ENCODE data around the gene GGTLC3.
"Not testable (repeated sequence)": the region's sequence is repeated elsewhere in the genome, so short reads cannot be mapped to it uniquely, and the experiment has no call there.

GGTLC3 gene

DNA sequence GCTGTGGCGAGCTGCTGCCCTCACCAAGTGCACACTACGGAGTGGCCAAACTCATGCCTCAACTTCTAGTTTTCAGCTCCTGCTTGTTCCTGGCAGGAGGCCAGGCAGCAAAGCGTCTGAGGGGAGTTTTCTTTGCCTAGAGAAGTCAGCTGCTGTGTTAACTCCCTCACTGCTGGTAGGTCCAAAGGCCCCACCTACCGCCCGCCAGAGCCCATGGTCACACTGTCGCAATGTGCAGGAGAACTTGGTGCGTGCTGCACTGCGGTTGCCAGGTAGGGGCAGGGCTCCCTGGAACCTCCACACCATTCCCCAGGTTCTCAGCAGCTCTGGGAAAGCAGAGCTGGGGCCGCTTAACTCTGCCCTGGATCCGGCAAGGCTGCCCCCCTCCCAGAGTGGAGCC, 5.6 kb downstream of the GGTLC3 start:
- not testable (repeated sequence) for DNase-seq

DNA sequence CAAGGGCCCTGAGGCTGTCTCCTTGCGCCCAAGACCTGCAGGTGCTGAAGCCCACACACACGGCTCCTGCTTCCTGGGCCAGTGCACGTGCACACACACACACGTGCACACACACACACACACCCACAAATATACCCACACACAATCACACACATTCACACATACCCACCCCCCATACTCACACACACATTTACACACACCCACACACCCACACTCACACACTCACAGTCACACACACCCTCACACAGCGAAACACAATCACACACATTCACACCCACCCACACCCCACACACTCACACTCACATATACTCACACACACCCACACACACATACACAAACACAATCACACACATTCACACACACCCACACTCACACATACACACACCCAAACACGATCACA, 6.6 kb downstream of the GGTLC3 start:
- DNase-seq = not testable (repeated sequence)

DNA sequence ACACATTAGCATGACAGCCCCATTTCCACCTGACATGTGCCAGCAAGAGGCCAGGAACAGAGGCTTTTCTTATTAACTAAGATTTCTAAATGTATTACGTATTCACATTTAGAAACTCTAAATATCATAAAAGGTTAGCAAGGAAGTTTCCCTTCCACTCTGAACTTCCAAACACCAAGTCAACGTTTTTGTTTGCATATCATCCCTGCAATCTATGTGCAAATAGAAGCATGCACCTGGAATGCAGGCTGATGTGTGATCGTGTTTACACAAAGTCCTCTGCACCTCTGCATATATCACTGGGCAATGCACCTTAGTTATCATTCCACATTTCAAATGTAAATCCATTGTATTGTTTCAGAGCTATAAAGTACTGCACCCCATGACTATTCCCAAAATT, 21.7 kb downstream of the GGTLC3 start:
- DNase-seq = not testable (repeated sequence)
